T-helper 17 cell (primary cell): Measurements from ENCODE around the gene IL3. TPM values are rescaled to one million over a fixed set of nuclear protein-coding genes. Genes with fewer than 3 reads are reported as not detected.

ENCODE experiments used
- ATAC-seq: fragments of 150-1000 bp; cut with Tn5 transposase; 2 replicates; pipeline ENCODE4 v1.10.0; 2021; ENCODE audit warnings: mild to moderate bottlenecking, moderate library complexity
- DNase-seq, 3 donors: peaks; one replicate each; pipeline versions ENCODE4 v3.0.0 to v3.0.0-alpha.2; 2020 to 2021
- H3K9me3 ChIP-seq: one replicate; pipeline ENCODE4 v1.7.0; 2013; ENCODE audit warnings: low read length, mild to moderate bottlenecking; ENCODE audit not compliant: control insufficient read depth, poor library complexity, severe bottlenecking
- H3K27ac Mint-ChIP-seq: one replicate; pipeline ENCODE4 v1.8.0; 2022; ENCODE audit warnings: mild to moderate bottlenecking, moderate library complexity, mixed read lengths
- H3K27me3 Mint-ChIP-seq: one replicate; pipeline ENCODE4 v1.8.0; 2022; ENCODE audit warnings: mixed read lengths
- H3K36me3 Mint-ChIP-seq: one replicate; pipeline ENCODE4 v1.8.0; 2022; ENCODE audit warnings: low read depth, mixed read lengths
- H3K4me1 Mint-ChIP-seq: one replicate; pipeline ENCODE4 v1.8.0; 2022; ENCODE audit warnings: mild to moderate bottlenecking, mixed read lengths
- H3K4me3 Mint-ChIP-seq: one replicate; pipeline ENCODE4 v1.8.0; 2022; ENCODE audit warnings: mild to moderate bottlenecking, moderate library complexity, mixed read lengths
- total RNA-seq, 4 donors: library from RNA in 2 of 4; stranded (reverse) in 2 of 4; gene quantifications; one replicate each; pipeline ENCODE4 v1.2.3 and lab custom pipeline; 2022 to 2026

The IL3 gene
- total RNA-seq, 2 donors from 2014 or later: not detected

DNA sequence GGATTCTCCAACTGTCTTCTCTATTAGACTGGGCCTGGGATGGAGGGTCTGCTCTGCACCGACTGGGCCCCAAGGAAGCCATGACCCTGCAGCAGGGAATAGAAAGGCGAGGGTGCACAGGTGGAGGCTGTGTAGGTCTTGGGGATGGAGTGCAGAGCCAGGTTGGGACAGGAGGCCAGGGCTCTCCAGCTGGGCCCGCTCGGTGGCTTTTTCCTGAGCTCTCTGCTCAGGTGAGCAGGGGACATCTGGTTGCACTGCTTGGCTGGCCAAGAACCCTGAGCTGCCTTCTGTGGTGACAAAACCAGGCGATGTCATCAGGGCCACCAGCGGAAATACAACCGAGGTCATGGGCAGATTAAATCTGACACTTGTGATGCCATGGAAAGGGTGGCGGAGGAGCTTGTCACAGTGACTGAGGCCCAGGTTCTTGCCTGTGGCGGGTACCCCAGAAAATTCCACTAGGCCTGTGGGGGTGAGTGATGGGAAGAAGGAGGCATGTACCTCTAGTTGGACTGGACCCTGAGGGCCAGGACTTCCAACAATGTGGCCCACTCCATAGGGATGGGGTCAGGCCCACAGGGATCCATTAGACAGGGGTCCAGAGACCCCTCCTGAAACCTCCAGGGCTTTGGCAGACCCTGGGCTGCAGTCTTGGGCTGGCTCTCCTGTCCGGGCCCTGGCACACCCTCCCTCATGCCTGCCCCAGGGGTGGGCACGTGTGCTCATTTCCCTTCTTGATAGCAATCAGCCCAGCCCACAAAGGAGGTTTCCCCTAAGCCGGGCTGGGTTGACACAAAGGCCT lies 4.4 kb upstream of the IL3 start:
- peak overlapping the region; percentile 77 for H3K4me3 Mint-ChIP-seq
- peaks cover 63% of the 10 kb centered on the region for H3K4me1 Mint-ChIP-seq
- DNase-seq: peak; percentile 26 to 46 (median 35)
- peak overlapping the region; percentile 92 for H3K27ac Mint-ChIP-seq
- H3K27me3 Mint-ChIP-seq: peaks cover 9% of the 10 kb centered on the region
- no peaks in the 10 kb centered on the region for H3K36me3 Mint-ChIP-seq
- H3K9me3 ChIP-seq: no peaks in the 10 kb centered on the region
- peak; percentile 86 for ATAC-seq

- Mint-ChIP-seq H3K27ac (peak overlapping the region; percentile 92), H3K36me3 (no peaks in the 10 kb centered on the region), H3K4me1 (peaks cover 60% of the 10 kb centered on the region), H3K27me3 (peaks cover under 1% of the 10 kb centered on the region), H3K4me3 (peak overlapping the region; percentile 77)
- no peaks in the 10 kb centered on the region for H3K9me3 ChIP-seq
- DNase-seq (no peak), ATAC-seq (no peak)
Observed at GRCh38 chr5:132056610-132057497, 3.6 kb upstream of the IL3 start.

- no peaks in the 10 kb centered on the region for H3K9me3 ChIP-seq
- no peaks in the 10 kb centered on the region for H3K36me3 Mint-ChIP-seq
- H3K4me1 Mint-ChIP-seq: peaks cover 60% of the 10 kb centered on the region
- peak overlapping the region; percentile 92 for H3K27ac Mint-ChIP-seq
- H3K4me3 Mint-ChIP-seq: peak overlapping the region; percentile 52
- ATAC-seq (no peak), DNase-seq (peak in 1 of 3 donors; percentile 2)
- H3K27me3 Mint-ChIP-seq: no peaks in the 10 kb centered on the region
Observed at GRCh38 chr5:132057498-132058255, 2.8 kb upstream of the IL3 start.

DNA sequence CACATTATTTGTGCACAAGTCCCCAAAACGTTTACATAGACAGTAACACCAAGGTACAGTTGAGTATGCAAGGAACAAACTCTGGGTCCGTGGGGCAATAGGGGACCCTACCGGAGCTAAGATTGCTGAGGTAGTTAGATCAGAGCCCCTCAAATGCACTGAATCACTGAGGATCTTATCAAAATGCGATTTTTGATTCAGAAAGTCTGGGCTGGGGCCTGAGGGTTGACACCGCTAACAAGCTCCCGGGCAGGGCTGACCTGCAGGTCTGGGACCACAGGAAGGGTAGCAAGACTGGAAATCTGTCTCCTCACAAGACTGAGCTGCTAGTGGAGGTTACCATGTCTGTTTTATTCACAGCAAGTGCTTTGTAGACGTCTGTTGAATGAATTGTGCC lies 1.8 kb upstream of the IL3 start:
- Mint-ChIP-seq H3K4me1 (peaks cover 62% of the 10 kb centered on the region), H3K27me3 (no peaks in the 10 kb centered on the region), H3K36me3 (no peaks in the 10 kb centered on the region), H3K4me3 (peak overlapping the region; percentile 7), H3K27ac (peak overlapping the region; percentile 92)
- H3K9me3 ChIP-seq: no peaks in the 10 kb centered on the region
- peak in 1 of 3 donors; percentile 4 for DNase-seq
- no peak for ATAC-seq

DNA sequence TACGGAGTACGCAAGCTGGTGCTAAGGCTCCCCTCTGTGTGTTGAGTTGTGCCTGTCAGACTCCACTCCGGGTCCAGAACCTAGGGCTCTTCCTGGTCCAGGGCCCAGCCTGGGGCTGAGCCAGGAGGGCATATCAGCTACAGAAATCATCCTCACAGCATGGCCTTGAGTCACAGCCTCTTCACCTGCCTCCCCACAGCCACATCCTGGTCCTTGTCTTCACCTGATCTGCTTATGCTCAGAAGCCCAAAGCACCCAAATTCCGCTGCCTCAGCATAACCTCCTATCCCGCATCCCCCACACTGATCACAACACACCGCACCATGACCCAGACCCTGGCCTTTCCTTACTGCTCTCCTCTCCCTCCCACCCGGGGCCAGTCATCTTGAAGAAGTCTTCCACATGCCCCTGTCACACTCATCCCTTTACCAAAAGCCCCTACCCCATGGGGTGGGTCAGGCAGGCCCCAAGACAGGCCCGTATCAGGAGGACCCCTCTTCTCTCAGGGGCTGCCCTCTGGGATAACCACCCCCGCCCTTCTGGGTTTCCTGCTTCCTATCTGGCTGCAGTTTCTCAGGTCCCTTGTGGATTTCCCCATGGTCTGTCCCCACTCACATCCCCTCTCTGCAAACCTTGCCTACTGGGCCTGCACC lies 1.3 kb upstream of the IL3 start:
- peak in 1 of 3 donors; percentile 8 for DNase-seq
- H3K36me3 Mint-ChIP-seq: no peaks in the 10 kb centered on the region
- H3K27me3 Mint-ChIP-seq: no peaks in the 10 kb centered on the region
- peak; percentile 41 for ATAC-seq
- peaks cover 62% of the 10 kb centered on the region for H3K4me1 Mint-ChIP-seq
- H3K9me3 ChIP-seq: no peaks in the 10 kb centered on the region
- peak overlapping the region; percentile 92 for H3K27ac Mint-ChIP-seq
- peak overlapping the region; percentile 7 for H3K4me3 Mint-ChIP-seq

GRCh38 chr5:132059696-132060500 lies 557 bp upstream of the IL3 start:
- H3K27me3 Mint-ChIP-seq: no peaks in the 10 kb centered on the region
- peaks cover 59% of the 10 kb centered on the region for H3K4me1 Mint-ChIP-seq
- no peaks in the 10 kb centered on the region for H3K36me3 Mint-ChIP-seq
- peak overlapping the region; percentile 92 for H3K27ac Mint-ChIP-seq
- DNase-seq: peak in 1 of 3 donors; percentile 7
- no peak for ATAC-seq
- H3K4me3 Mint-ChIP-seq: peak overlapping the region; percentile 12
- no peaks in the 10 kb centered on the region for H3K9me3 ChIP-seq

GRCh38 chr5:132063090-132063911 lies 2.8 kb downstream of the IL3 start:
- H3K4me3 Mint-ChIP-seq: no peak overlapping the region
- H3K27me3 Mint-ChIP-seq: no peaks in the 10 kb centered on the region
- ATAC-seq (peak; percentile 68), DNase-seq (peak; percentile 60 to 76 (median 66))
- H3K9me3 ChIP-seq: no peaks in the 10 kb centered on the region
- H3K4me1 Mint-ChIP-seq: peaks cover 38% of the 10 kb centered on the region
- H3K36me3 Mint-ChIP-seq: no peaks in the 10 kb centered on the region
- peak overlapping the region; percentile 4 for H3K27ac Mint-ChIP-seq

GRCh38 chr5:132064140-132064539 lies 3.7 kb downstream of the IL3 start:
- Mint-ChIP-seq H3K36me3 (no peaks in the 10 kb centered on the region), H3K4me3 (no peak overlapping the region), H3K4me1 (peaks cover 41% of the 10 kb centered on the region), H3K27ac (peak overlapping the region; percentile 84), H3K27me3 (no peaks in the 10 kb centered on the region)
- DNase-seq: no peak
- ATAC-seq: no peak
- no peaks in the 10 kb centered on the region for H3K9me3 ChIP-seq

DNA sequence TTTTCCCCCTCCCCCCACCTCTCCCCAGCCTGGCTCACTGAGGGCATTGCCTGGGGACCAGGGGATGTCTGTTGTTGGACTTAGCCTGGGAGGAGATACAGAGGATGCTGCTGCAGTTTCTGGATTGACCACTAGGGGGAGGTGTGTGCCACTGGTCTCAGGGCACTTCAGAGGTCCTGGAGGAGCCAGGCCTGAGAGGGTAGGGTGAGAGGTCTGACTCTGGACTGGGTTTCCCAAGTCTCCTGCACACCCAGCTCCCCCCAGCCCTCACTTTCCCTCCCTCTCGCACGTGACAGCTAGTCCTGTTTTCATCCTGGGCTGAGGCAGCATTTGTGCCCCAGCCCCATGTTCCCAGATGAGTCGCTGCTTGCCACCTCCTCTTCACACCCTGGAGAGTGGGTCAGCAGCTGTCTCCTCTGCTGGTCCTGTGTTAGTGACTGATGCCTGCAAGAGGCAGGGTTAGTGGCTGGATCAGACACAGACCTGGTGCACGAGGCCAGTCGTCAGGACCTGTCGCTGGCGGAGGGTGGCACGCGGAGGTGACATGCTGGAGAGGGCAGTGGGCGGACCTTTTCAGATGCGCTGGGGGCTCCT lies 4.4 kb downstream of the IL3 start:
- H3K4me3 Mint-ChIP-seq: no peak overlapping the region
- DNase-seq (peak; percentile 63 to 76 (median 64)), ATAC-seq (peak; percentile 76)
- peak overlapping the region; percentile 84 for H3K27ac Mint-ChIP-seq
- no peaks in the 10 kb centered on the region for H3K36me3 Mint-ChIP-seq
- no peaks in the 10 kb centered on the region for H3K9me3 ChIP-seq
- no peaks in the 10 kb centered on the region for H3K27me3 Mint-ChIP-seq
- peaks cover 36% of the 10 kb centered on the region for H3K4me1 Mint-ChIP-seq

DNA sequence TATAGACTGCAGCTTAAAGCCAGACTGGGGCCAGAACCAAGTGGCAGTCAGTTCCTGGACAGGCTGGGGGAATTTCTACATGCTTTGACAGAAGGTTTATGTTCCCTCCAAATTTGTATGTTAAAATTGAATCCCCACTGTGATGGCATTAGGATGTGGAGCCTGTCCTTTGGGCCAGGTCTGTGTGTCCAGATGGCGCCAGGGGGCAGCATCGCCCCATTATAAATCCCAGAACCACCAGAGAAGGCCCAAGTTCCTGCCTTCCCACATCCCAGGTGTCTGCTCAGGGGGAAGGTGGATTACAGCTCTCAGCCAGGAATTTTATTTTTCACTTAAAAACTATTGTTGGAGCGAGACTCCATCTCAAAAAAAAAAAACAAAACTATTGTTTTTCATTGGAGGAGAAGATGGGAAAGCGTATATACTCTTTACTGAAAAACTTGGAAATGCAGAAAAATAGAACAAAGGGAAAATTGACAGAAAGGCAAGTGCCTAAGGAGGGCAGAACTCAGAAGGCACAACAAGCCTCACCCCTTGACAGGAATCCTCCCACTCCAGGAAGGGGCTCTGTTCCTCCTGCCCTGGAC lies 5.0 kb downstream of the IL3 start:
- peaks cover 32% of the 10 kb centered on the region for H3K4me1 Mint-ChIP-seq
- H3K4me3 Mint-ChIP-seq: no peak overlapping the region
- H3K27me3 Mint-ChIP-seq: no peaks in the 10 kb centered on the region
- peak in 2 of 3 donors; percentile 30 to 35 for DNase-seq
- peak; percentile 50 for ATAC-seq
- no peaks in the 10 kb centered on the region for H3K9me3 ChIP-seq
- peak overlapping the region; percentile 84 for H3K27ac Mint-ChIP-seq
- H3K36me3 Mint-ChIP-seq: no peaks in the 10 kb centered on the region
